GM04504 (cell line): ENCODE results near the gene SPTB.

ENCODE experiments used
- DNase-seq: peaks from one replicate; pipeline ENCODE4 v3.0.0-alpha.2; 2012; ENCODE audit warnings: low read depth

Gene SPTB

GRCh38 chr14:64789696-64790095 is 90.0 kb downstream of the SPTB start:
- DNase-seq: no peak

GRCh38 chr14:64788706-64789105 is 91.0 kb downstream of the SPTB start:
- DNase-seq: peak; percentile 90

GRCh38 chr14:64787619-64788018 is 92.1 kb downstream of the SPTB start:
- DNase-seq: no peak

- DNase-seq: no peak
Observed at GRCh38 chr14:64786296-64787149, 93.2 kb downstream of the SPTB start.

GRCh38 chr14:64784006-64784405 is 95.7 kb downstream of the SPTB start:
- no peak for DNase-seq

- DNase-seq: no peak
Observed at GRCh38 chr14:64782196-64782595, 97.5 kb downstream of the SPTB start.

- DNase-seq: no peak
Observed at GRCh38 chr14:64779472-64779871, 100.2 kb downstream of the SPTB start.

- DNase-seq: no peak
Observed at GRCh38 chr14:64778104-64778754, 101.5 kb downstream of the SPTB start.

- no peak for DNase-seq
Observed at GRCh38 chr14:64777461-64777860, 102.2 kb downstream of the SPTB start.

- no peak for DNase-seq
Observed at GRCh38 chr14:64775081-64775777, 104.5 kb downstream of the SPTB start.

- DNase-seq: no peak
Observed at GRCh38 chr14:64774272-64774671, 105.4 kb downstream of the SPTB start.

GRCh38 chr14:64773577-64773976 is 106.1 kb downstream of the SPTB start:
- no peak for DNase-seq

GRCh38 chr14:64773046-64773445 is 106.7 kb downstream of the SPTB start:
- DNase-seq: no peak

GRCh38 chr14:64772397-64772950 is 107.2 kb downstream of the SPTB start:
- no peak for DNase-seq

- no peak for DNase-seq
Observed at GRCh38 chr14:64771161-64771560, 108.5 kb downstream of the SPTB start.

GRCh38 chr14:64770751-64771150 is 109.0 kb downstream of the SPTB start:
- DNase-seq: no peak

GRCh38 chr14:64769096-64770020 is 110.3 kb downstream of the SPTB start:
- no peak for DNase-seq

- no peak for DNase-seq
Observed at GRCh38 chr14:64768401-64769095, 111.2 kb downstream of the SPTB start.

- DNase-seq: no peak
Observed at GRCh38 chr14:64767215-64767964, 112.3 kb downstream of the SPTB start.
